Mesodermal cell (in vitro differentiated cells): ENCODE measurements around the gene CHD5. TPM values are rescaled to one million over a fixed set of nuclear protein-coding genes. Genes with fewer than 3 reads are reported as not detected.
"Not testable (repeated sequence)": the region's sequence is repeated elsewhere in the genome, so short reads cannot be mapped to it uniquely, and the experiment has no call there.

Experiments used
- H3K27ac ChIP-seq: 2 replicates; pipeline ENCODE4 v1.7.0; 2013; ENCODE audit warnings: mild to moderate bottlenecking, low read depth, low read length, moderate library complexity; ENCODE audit not compliant: severe bottlenecking
- H3K36me3 ChIP-seq: 2 replicates; pipeline ENCODE4 v1.7.1; 2013; ENCODE audit warnings: mild to moderate bottlenecking, low read length, moderate library complexity; ENCODE audit not compliant: control insufficient read depth, insufficient read depth
- H3K4me1 ChIP-seq: one replicate; pipeline ENCODE4 v1.7.1; 2013; ENCODE audit warnings: mild to moderate bottlenecking, low read length; ENCODE audit not compliant: insufficient read depth, control insufficient read depth, poor library complexity, severe bottlenecking
- H3K4me3 ChIP-seq: 2 replicates; pipeline ENCODE4 v1.7.0; 2013; ENCODE audit warnings: low read length, control low read depth, mild to moderate bottlenecking; ENCODE audit not compliant: insufficient read depth, poor library complexity, severe bottlenecking; ENCODE audit errors: extremely low read depth
- H3K9me3 ChIP-seq: 2 replicates; pipeline ENCODE4 v1.7.1; 2013; ENCODE audit warnings: mild to moderate bottlenecking, low read length, moderate library complexity; ENCODE audit not compliant: control insufficient read depth
- WGBS, 2 experiments: methylation state at CpG; one replicate each; pipeline ENCODE4 v1.1.5; 2013; ENCODE audit warnings: missing lambda C conversion rate in 2 of 2; ENCODE audit not compliant: insufficient coverage in 2 of 2; 5-methylcytosine and 5-hydroxymethylcytosine counted together
- polyA plus RNA-seq, 2 experiments: library from polyadenylated mRNA; stranded (reverse); fragments of 50-300 nt; gene quantifications; one replicate each; pipeline ENCODE4 v1.2.3, GENCODE V29; 2013

CHD5 gene
- polyA plus RNA-seq (2013, experiment 1 of 2) = 0.41 TPM
- 0.20 TPM for polyA plus RNA-seq (2013, experiment 2 of 2)

DNA sequence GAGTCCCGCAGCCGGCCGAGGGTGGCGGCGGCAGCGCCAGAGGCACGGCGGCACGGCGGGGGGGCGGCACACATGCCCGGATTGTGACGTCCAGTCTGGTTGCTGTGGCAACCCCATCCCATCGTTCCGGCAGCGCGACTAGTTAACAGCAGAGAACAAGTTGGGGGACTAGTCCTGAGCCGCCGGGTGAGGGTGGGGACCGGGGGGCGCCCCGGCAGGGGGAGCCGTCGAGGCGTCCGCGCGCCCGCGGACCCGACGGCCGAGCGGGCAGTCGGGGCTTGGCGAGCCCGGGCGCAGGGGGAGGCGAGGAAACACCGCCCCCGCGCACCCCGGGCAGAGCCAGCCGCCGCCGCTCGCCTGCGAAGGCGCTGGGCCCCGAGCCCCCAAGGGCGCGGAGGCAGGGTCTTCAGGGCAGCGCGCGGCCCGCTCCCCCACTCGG, at the start of gene CHD5:
TSS of gene CHD5 (minus strand) at position 54 of the 439 bp plus-strand sequence. CDS start 298 bp downstream, outside the sequence.
- Histone ChIP-seq H3K9me3 (no peaks in the 10 kb centered on the region), H3K4me1 (peaks cover 6% of the 10 kb centered on the region), H3K4me3 (no peak within 1 kb of the TSS), H3K36me3 (peaks cover 10% of the 10 kb centered on the region), H3K27ac (no peak within 1 kb of the TSS)
- 2% methylated on average over 51 to 57 of the region's 57 CpGs for WGBS, 2 experiments

DNA sequence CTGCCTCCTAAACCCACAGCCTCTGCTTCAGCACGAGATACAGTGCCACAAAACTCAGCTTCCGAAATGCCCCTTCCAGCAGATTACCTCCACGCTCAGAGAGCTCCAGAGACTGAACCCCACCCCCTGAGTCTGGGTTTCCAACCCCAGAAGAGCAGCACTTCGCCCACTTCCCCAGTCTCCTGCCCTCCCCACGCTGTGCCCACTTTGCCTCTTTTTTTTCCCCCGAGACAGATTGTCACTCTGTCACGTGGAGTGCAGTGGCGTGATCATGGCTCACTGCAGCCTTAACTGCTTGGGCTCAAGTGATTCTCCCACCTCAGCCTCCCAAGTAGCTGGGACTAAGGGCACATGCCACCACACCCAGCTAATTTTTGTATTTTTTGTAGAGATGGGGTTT, 45.5 kb upstream of the CHD5 start:
- Histone ChIP-seq H3K36me3 (peaks cover 89% of the 10 kb centered on the region), H3K27ac (no peak overlapping the region), H3K4me3 (no peak overlapping the region), H3K9me3 (no peaks in the 10 kb centered on the region), H3K4me1 (no peaks in the 10 kb centered on the region)
- WGBS, 2 experiments = 91 to 97% methylated on average over 5 to 8 of the region's 8 CpGs

DNA sequence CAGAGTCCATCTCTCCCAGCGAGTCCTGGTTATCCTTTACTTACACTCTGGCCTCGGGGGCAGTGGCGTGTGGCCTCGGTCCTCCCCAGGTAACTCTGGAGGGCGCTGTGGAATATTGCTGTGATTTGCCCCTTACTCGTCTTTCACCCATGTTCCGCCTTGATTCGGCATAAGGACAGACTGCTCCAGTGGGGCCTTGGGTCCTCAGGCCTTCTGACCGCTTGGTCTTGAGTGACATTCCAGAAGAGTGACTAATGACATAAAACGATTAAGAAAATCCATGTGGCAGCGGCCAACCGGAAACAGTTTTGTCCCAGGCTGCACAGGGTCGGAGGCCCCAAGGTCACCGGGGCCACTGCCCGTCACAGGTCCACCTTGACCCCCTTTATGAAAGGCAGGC, 44.6 kb upstream of the CHD5 start:
- peaks cover 80% of the 10 kb centered on the region for H3K36me3 ChIP-seq
- no peak overlapping the region for H3K27ac ChIP-seq
- no peak overlapping the region for H3K4me3 ChIP-seq

DNA sequence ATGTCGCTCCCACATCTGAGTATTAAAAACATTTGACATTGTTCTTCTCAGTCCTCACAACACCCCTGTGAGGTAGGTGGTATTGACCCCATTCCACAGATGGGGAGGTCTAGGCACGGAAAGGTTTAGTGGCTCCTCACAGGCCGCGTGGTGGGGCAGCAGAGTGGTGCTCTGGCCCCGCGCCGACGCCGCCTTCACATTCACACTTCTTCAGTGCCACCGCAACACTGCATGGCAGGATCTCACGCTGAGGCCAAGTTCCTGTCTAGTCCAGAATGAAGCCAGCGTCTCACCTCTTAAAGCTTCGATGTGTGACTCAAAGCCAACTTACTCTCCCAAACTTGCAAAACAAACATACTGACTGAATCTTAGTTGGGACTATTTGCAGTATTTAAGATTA, 43.5 kb upstream of the CHD5 start:
- peaks cover 69% of the 10 kb centered on the region for H3K36me3 ChIP-seq
- H3K4me3 ChIP-seq = no peak overlapping the region
- no peaks in the 10 kb centered on the region for H3K4me1 ChIP-seq
- H3K27ac ChIP-seq = no peak overlapping the region
- H3K9me3 ChIP-seq = no peaks in the 10 kb centered on the region
- WGBS, 2 experiments = 93 to 99% methylated on average over 9 to 11 of the region's 13 CpGs

More for the DNA sequence above, 44.6 kb upstream of the CHD5 start:
- H3K9me3 ChIP-seq = no peaks in the 10 kb centered on the region
- 94 to 97% methylated on average over 15 of the region's 15 CpGs for WGBS, 2 experiments
- no peaks in the 10 kb centered on the region for H3K4me1 ChIP-seq

DNA sequence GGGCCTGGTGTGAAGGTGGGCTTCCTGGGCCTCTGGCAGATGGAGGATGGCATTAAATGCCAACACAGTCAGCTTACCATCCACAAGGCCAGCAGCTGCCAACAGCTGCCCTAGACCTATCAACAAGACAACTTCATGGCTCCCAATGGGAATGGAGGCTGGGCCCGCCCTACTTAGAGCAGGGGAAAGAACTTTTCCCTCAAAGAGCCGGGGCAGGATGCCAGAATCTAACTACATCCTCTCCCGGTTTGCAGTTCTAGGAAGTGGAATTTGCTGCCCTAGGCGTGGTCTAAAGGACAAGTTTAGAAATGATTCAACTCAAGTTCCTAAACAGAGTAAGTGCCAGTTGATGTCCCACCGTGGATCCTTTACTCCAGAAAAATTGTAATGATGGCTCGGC, 42.5 kb upstream of the CHD5 start:
- no peak overlapping the region for H3K27ac ChIP-seq
- H3K4me1 ChIP-seq = no peaks in the 10 kb centered on the region
- 94 to 100% methylated on average over 2 to 4 of the region's 6 CpGs for whole genome bisulfite sequencing, 2 experiments
- peaks cover 66% of the 10 kb centered on the region for H3K36me3 ChIP-seq
- no peak overlapping the region for H3K4me3 ChIP-seq
- H3K9me3 ChIP-seq = no peaks in the 10 kb centered on the region

DNA sequence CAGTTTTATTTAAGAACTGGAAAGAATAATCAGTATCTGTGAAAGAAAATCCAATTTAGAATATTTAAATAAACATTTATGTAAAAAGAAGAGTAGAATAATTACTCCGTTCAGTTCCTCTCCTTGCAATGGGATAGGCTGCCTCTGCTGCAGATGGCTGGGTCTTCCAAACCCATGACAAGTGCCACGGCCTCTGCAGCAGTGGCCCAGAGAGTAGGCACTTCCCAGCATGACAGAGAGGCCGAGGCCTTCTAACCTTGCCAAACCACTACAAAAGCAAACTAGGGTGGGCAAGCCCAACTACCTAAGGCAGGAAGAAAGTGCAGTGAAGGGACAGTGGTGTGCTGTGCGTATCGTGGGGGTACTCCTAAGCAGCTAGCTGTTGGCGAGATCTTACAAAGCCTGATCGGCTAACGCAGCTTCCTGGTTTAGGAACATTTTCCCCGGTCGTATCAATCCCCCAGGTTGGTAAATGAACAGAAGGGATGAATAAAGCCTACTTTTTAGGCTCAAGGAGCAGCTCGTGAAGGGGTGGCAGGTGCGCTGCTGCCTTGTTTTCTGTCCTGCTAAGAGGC, 41.2 kb upstream of the CHD5 start:
- Histone ChIP-seq H3K9me3 (no peaks in the 10 kb centered on the region), H3K36me3 (peaks cover 54% of the 10 kb centered on the region), H3K4me3 (no peak overlapping the region), H3K27ac (no peak overlapping the region), H3K4me1 (no peaks in the 10 kb centered on the region)
- 93 to 99% methylated on average over 11 to 12 of the region's 12 CpGs for WGBS, 2 experiments

DNA sequence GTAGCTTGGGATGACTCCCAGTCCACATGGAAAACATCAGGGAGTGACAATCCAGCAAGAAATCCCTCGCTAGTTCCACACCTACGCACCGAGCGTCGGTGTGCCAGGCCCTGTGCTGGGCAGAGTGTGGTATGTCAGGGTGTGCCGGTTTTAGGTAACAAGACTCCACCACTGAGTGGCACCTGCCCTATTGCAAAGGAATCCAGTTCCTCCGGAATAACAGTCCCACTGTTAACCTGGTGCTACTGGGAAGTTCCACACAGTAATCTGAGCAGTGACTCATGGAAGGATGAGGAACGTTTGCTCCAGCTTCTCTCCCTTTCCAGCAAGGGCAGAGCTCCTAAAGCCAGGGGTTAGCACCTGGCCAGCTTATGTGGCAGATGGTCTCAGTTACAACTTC, 40.1 kb upstream of the CHD5 start:
- peaks cover 45% of the 10 kb centered on the region for H3K36me3 ChIP-seq
- H3K9me3 ChIP-seq = no peaks in the 10 kb centered on the region
- H3K4me3 ChIP-seq = no peak overlapping the region
- H3K4me1 ChIP-seq = no peaks in the 10 kb centered on the region
- H3K27ac ChIP-seq = no peak overlapping the region
- 93 to 94% methylated on average over 8 of the region's 8 CpGs for WGBS, 2 experiments

DNA sequence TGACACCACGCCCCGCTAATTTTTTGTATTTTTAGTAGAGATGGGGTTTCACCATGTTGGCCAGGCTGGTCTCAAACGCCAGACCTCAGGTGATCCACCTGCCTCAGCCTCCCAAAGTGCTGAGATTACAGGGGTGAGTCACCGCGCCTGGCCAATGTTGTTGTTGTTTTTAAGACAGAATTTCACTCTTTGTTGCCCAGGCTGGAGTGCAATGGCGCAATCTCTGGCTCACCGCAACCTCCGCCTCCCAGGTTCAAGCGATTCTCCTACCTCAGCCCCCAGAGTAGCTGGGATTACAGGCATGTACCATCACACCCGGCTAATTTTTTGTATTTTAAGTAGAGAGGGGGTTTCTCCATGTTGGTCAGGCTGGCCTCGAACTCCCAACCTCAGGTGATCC, 39.5 kb upstream of the CHD5 start:
- H3K4me3 ChIP-seq, H3K4me1 ChIP-seq, H3K27ac ChIP-seq, H3K9me3 ChIP-seq: not testable (repeated sequence)
- H3K36me3 ChIP-seq = peaks cover 39% of the 10 kb centered on the region
- 94 to 96% methylated on average over 6 to 7 of the region's 11 CpGs for WGBS, 2 experiments

DNA sequence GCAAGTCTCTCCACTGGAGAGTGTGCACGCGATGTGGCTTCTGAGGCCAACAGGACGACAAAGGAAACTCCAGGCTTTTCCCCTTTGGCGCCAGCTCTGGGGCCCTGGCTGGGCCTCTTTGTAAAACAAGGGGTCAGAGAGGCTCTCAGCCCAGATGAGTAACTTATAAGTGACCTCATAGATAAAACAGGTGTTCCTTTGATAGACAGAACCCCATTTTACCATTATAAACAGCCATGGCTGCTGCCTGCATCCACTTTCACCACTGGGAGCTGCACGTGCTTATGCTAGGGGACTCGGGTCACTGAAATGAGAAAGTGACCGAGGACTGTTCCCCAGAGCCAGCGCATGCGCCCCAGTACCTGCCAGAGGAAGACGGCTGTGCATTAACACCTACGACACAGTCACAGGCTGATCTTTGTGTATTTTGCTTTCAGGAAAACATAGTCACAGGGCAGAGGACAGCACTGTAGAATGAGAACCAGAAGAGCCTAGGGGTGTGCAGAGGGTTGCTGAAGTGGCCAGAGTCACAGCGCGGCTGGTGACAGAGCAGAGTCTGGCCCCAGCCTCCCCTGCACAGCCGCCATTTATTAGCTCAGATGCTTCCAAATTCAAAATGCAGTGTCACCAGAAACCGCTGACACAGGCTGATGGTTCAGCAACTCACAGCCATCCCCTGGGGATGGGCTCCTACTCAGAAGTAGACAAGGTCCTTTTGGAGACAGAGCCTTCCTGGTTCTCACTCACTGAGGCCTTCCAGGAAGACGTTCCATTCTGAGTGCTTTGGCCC, 38.4 kb upstream of the CHD5 start:
- H3K27ac ChIP-seq = no peak overlapping the region
- 92 to 97% methylated on average over 16 of the region's 16 CpGs for WGBS, 2 experiments
- peaks cover 28% of the 10 kb centered on the region for H3K36me3 ChIP-seq
- no peaks in the 10 kb centered on the region for H3K9me3 ChIP-seq
- no peak overlapping the region for H3K4me3 ChIP-seq
- no peaks in the 10 kb centered on the region for H3K4me1 ChIP-seq

DNA sequence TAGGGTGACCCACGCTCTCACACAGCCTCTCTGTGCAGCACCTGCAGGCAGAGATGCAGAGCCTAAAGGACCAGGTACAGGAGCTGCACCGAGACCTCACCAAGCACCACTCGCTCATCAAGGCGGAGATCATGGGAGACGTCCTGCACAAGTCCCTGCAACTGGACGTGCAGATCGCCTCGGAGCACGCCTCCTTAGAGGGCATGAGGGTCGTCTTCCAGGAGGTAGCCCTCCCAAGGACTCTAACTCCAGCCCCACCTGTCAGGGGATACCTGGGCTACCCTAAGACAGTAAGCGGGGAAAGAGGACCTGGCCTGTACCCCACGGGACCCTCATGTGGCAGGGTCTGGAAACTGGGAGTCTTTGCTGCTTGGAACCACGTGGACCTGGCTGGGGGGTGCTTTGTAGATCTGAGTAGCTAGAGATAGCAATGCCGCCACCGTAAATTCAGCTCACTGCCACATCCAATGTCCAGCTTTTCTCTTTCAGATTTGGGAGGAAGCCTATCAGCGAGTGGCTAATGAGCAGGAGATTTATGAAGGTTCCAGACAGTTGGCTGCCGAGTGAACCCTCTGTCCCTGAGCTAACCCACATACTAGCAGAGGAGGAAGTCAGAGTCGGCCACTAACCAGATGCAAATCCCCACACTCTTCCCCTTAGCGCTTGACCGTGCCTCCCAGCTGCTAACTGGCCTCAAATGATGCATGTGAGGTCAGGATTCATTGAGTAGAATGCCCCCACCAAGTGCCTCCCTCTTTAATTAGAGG, 32.3 kb upstream of the CHD5 start:
- WGBS, 2 experiments = 96% methylated on average over 9 to 14 of the region's 20 CpGs

More for the DNA sequence above, 32.3 kb upstream of the CHD5 start:
- Histone ChIP-seq H3K36me3 (no peaks in the 10 kb centered on the region), H3K4me3 (no peak overlapping the region), H3K9me3 (no peaks in the 10 kb centered on the region), H3K4me1 (no peaks in the 10 kb centered on the region), H3K27ac (no peak overlapping the region)
